Mesodermal cell (in vitro differentiated cells): ENCODE measurements around the gene CDH23.

Source experiments
- H3K27ac ChIP-seq: 2 replicates; pipeline ENCODE4 v1.7.0; 2013; ENCODE audit warnings: mild to moderate bottlenecking, low read depth, low read length, moderate library complexity; ENCODE audit not compliant: severe bottlenecking
- H3K36me3 ChIP-seq: 2 replicates; pipeline ENCODE4 v1.7.1; 2013; ENCODE audit warnings: mild to moderate bottlenecking, low read length, moderate library complexity; ENCODE audit not compliant: control insufficient read depth, insufficient read depth
- H3K4me1 ChIP-seq: one replicate; pipeline ENCODE4 v1.7.1; 2013; ENCODE audit warnings: mild to moderate bottlenecking, low read length; ENCODE audit not compliant: insufficient read depth, control insufficient read depth, poor library complexity, severe bottlenecking
- H3K4me3 ChIP-seq: 2 replicates; pipeline ENCODE4 v1.7.0; 2013; ENCODE audit warnings: low read length, control low read depth, mild to moderate bottlenecking; ENCODE audit not compliant: insufficient read depth, poor library complexity, severe bottlenecking; ENCODE audit errors: extremely low read depth
- H3K9me3 ChIP-seq: 2 replicates; pipeline ENCODE4 v1.7.1; 2013; ENCODE audit warnings: mild to moderate bottlenecking, low read length, moderate library complexity; ENCODE audit not compliant: control insufficient read depth
- WGBS, 2 experiments: methylation state at CpG; one replicate each; pipeline ENCODE4 v1.1.5; 2013; ENCODE audit warnings: missing lambda C conversion rate in 2 of 2; ENCODE audit not compliant: insufficient coverage in 2 of 2; 5-methylcytosine and 5-hydroxymethylcytosine counted together

The CDH23 gene

GRCh38 chr10:71684356-71685173, 287.8 kb downstream of the CDH23 start:
- H3K27ac ChIP-seq, result no peak overlapping the region
- 90 to 93% methylated on average over 7 of the region's 7 CpGs for WGBS, 2 experiments
- no peaks in the 10 kb centered on the region for H3K36me3 ChIP-seq
- peaks cover 4% of the 10 kb centered on the region for H3K4me1 ChIP-seq
- no peak overlapping the region for H3K4me3 ChIP-seq
- no peaks in the 10 kb centered on the region for H3K9me3 ChIP-seq

- no peak overlapping the region for H3K27ac ChIP-seq
Observed at GRCh38 chr10:71685554-71686232, 289.0 kb downstream of the CDH23 start.

GRCh38 chr10:71687077-71687476, 290.4 kb downstream of the CDH23 start:
- Histone ChIP-seq H3K9me3 (no peaks in the 10 kb centered on the region), H3K27ac (no peak overlapping the region), H3K36me3 (no peaks in the 10 kb centered on the region), H3K4me3 (no peak overlapping the region), H3K4me1 (peaks cover 4% of the 10 kb centered on the region)
- 83 to 90% methylated on average over 5 of the region's 5 CpGs for WGBS, 2 experiments

More at GRCh38 chr10:71685554-71686232, 289.0 kb downstream of the CDH23 start:
- Histone ChIP-seq H3K4me3 (no peak overlapping the region), H3K9me3 (no peaks in the 10 kb centered on the region), H3K4me1 (peaks cover 4% of the 10 kb centered on the region), H3K36me3 (no peaks in the 10 kb centered on the region)
- WGBS, 2 experiments, result 81 to 85% methylated on average over 10 to 11 of the region's 13 CpGs

GRCh38 chr10:71687480-71687879, 290.8 kb downstream of the CDH23 start:
- H3K27ac ChIP-seq, result no peak overlapping the region
- no peak overlapping the region for H3K4me3 ChIP-seq
- H3K36me3 ChIP-seq, result no peaks in the 10 kb centered on the region
- peaks cover 4% of the 10 kb centered on the region for H3K4me1 ChIP-seq
- H3K9me3 ChIP-seq, result no peaks in the 10 kb centered on the region
- 90 to 93% methylated on average over 3 to 6 of the region's 9 CpGs for WGBS, 2 experiments

GRCh38 chr10:71688256-71688655, 291.5 kb downstream of the CDH23 start:
- no peak overlapping the region for H3K27ac ChIP-seq
- no peak overlapping the region for H3K4me3 ChIP-seq
- WGBS, 2 experiments, result 83 to 100% methylated on average over 2 of the region's 3 CpGs
- H3K4me1 ChIP-seq, result peaks cover 4% of the 10 kb centered on the region
- H3K9me3 ChIP-seq, result no peaks in the 10 kb centered on the region
- no peaks in the 10 kb centered on the region for H3K36me3 ChIP-seq

GRCh38 chr10:71690094-71690720, 293.5 kb downstream of the CDH23 start:
- H3K36me3 ChIP-seq, result no peaks in the 10 kb centered on the region
- WGBS, 2 experiments, result 93 to 95% methylated on average over 7 to 12 of the region's 13 CpGs
- H3K4me1 ChIP-seq, result peaks cover 4% of the 10 kb centered on the region
- no peak overlapping the region for H3K4me3 ChIP-seq
- H3K9me3 ChIP-seq, result no peaks in the 10 kb centered on the region
- no peak overlapping the region for H3K27ac ChIP-seq

- H3K4me3 ChIP-seq, result no peak overlapping the region
- no peaks in the 10 kb centered on the region for H3K9me3 ChIP-seq
- no peaks in the 10 kb centered on the region for H3K36me3 ChIP-seq
- 93% methylated on average over 2 of the region's 2 CpGs; no CpG with 5 or more reads in 1 of the 2 experiments for WGBS, 2 experiments
- no peak overlapping the region for H3K27ac ChIP-seq
- H3K4me1 ChIP-seq, result no peaks in the 10 kb centered on the region
Observed at GRCh38 chr10:71691405-71691804, 294.7 kb downstream of the CDH23 start.

- 71 to 78% methylated on average over 5 of the region's 7 CpGs for WGBS, 2 experiments
- H3K4me3 ChIP-seq, result no peak overlapping the region
- no peak overlapping the region for H3K27ac ChIP-seq
- H3K4me1 ChIP-seq, result no peaks in the 10 kb centered on the region
- no peaks in the 10 kb centered on the region for H3K9me3 ChIP-seq
- no peaks in the 10 kb centered on the region for H3K36me3 ChIP-seq
Observed at GRCh38 chr10:71692598-71693306, 296.0 kb downstream of the CDH23 start.

- Histone ChIP-seq H3K36me3 (no peaks in the 10 kb centered on the region), H3K4me3 (no peak overlapping the region), H3K4me1 (no peaks in the 10 kb centered on the region), H3K27ac (no peak overlapping the region), H3K9me3 (no peaks in the 10 kb centered on the region)
- WGBS, 2 experiments, result 100% methylated on average over 2 of the region's 5 CpGs; no CpG with 5 or more reads in 1 of the 2 experiments
Observed at GRCh38 chr10:71693377-71693776, 296.7 kb downstream of the CDH23 start.

GRCh38 chr10:71694039-71694501, 297.4 kb downstream of the CDH23 start:
- Histone ChIP-seq H3K9me3 (no peaks in the 10 kb centered on the region), H3K4me1 (no peaks in the 10 kb centered on the region), H3K36me3 (no peaks in the 10 kb centered on the region), H3K27ac (no peak overlapping the region), H3K4me3 (no peak overlapping the region)
- WGBS, 2 experiments, result 82 to 86% methylated on average over 13 to 18 of the region's 18 CpGs
